ENCODE measurements around the gene BICDL1. TPM values are rescaled to one million over a fixed set of nuclear protein-coding genes. Genes with fewer than 3 reads are reported as not detected.

BICDL1 gene
- polyA plus RNA-seq, 4 donors = 29.9 to 39.4 (median 33.3) TPM

GRCh38 chr12:120051535-120051934 lies 62.5 kb downstream of the BICDL1 start:
- no peak for DNase-seq (ENCODE audit: low read depth in 4 of 4, low spot score in 3 of 4)

GRCh38 chr12:120054293-120054692 lies 65.3 kb downstream of the BICDL1 start:
- DNase-seq (ENCODE audit: low read depth in 4 of 4, low spot score in 3 of 4) = no peak

- DNase-seq (ENCODE audit: low read depth in 4 of 4, low spot score in 3 of 4) = no peak
Measured at GRCh38 chr12:120055231-120056000, 66.4 kb downstream of the BICDL1 start.

- DNase-seq (ENCODE audit: low read depth in 4 of 4, low spot score in 3 of 4) = no peak
Measured at GRCh38 chr12:120056739-120057138, 67.7 kb downstream of the BICDL1 start.

- DNase-seq (ENCODE audit: low read depth in 4 of 4, low spot score in 3 of 4) = no peak
Measured at GRCh38 chr12:120060196-120060595, 71.2 kb downstream of the BICDL1 start.

- no peak for DNase-seq (ENCODE audit: low read depth in 4 of 4, low spot score in 3 of 4)
Measured at GRCh38 chr12:120060717-120061116, 71.7 kb downstream of the BICDL1 start.

- DNase-seq (ENCODE audit: low read depth in 4 of 4, low spot score in 3 of 4) = no peak
Measured at GRCh38 chr12:120061575-120062214, 72.7 kb downstream of the BICDL1 start.

- no peak for DNase-seq (ENCODE audit: low read depth in 4 of 4, low spot score in 3 of 4)
Measured at GRCh38 chr12:120062976-120063579, 74.0 kb downstream of the BICDL1 start.

GRCh38 chr12:120064054-120064940 lies 75.3 kb downstream of the BICDL1 start:
- no peak for DNase-seq (ENCODE audit: low read depth in 4 of 4, low spot score in 3 of 4)

- DNase-seq (ENCODE audit: low read depth in 4 of 4, low spot score in 3 of 4) = no peak
Measured at GRCh38 chr12:120065472-120065871, 76.4 kb downstream of the BICDL1 start.

- DNase-seq (ENCODE audit: low read depth in 4 of 4, low spot score in 3 of 4) = no peak
Measured at GRCh38 chr12:120066341-120066740, 77.3 kb downstream of the BICDL1 start.

- DNase-seq (ENCODE audit: low read depth in 4 of 4, low spot score in 3 of 4) = no peak
Measured at GRCh38 chr12:120067084-120067869, 78.2 kb downstream of the BICDL1 start.

GRCh38 chr12:120067901-120068300 lies 78.9 kb downstream of the BICDL1 start:
- no peak for DNase-seq (ENCODE audit: low read depth in 4 of 4, low spot score in 3 of 4)

- DNase-seq (ENCODE audit: low read depth in 4 of 4, low spot score in 3 of 4) = no peak
Measured at GRCh38 chr12:120069278-120069677, 80.2 kb downstream of the BICDL1 start.

GRCh38 chr12:120071493-120072020 lies 82.5 kb downstream of the BICDL1 start:
- DNase-seq (ENCODE audit: low read depth in 4 of 4, low spot score in 3 of 4) = no peak

- DNase-seq (ENCODE audit: low read depth in 4 of 4, low spot score in 3 of 4) = no peak
Measured at GRCh38 chr12:120072472-120073249, 83.6 kb downstream of the BICDL1 start.

- no peak for DNase-seq (ENCODE audit: low read depth in 4 of 4, low spot score in 3 of 4)
Measured at GRCh38 chr12:120075034-120075616, 86.1 kb downstream of the BICDL1 start.

GRCh38 chr12:120076651-120077050 lies 87.6 kb downstream of the BICDL1 start:
- no peak for DNase-seq (ENCODE audit: low read depth in 4 of 4, low spot score in 3 of 4)

- no peak for DNase-seq (ENCODE audit: low read depth in 4 of 4, low spot score in 3 of 4)
Measured at GRCh38 chr12:120077260-120077659, 88.2 kb downstream of the BICDL1 start.
